K562 (cell line): ENCODE data around the gene KCNG4. TPM values are rescaled to one million over a fixed set of nuclear protein-coding genes. Genes with fewer than 3 reads are reported as not detected.
A peak's percentile ranks its signal among the peaks of the same experiment; 100 is the strongest.

Experiments
- ATAC-seq: fragments of 200-7000 bp; cut with Tn5 transposase; 3 replicates; pipeline ENCODE4 v1.9.1; 2020; ENCODE audit warnings: moderate library complexity
- BruUV-seq: library from RNA; stranded (reverse); fragments of 400-500 nt; replicated peaks from 2 replicates; lab custom pipeline; 2021; lab: Mats Ljungman, UMichigan
- CTCF ChIA-PET: fragments of 300-600 bp; formaldehyde crosslinking; extraction: SDS; loops from one replicate; lab custom pipeline; 2021; ENCODE audit warnings: low intra/inter-chr PET ratio; lab: Yijun Ruan, JAX
- POLR2A ChIA-PET: fragments of 300-600, 350-650 bp; sonication (Branson Sonifier 250); formaldehyde crosslinking; extraction: SDS; loops from one replicate; lab custom pipeline; 2021; ENCODE audit warnings: antibody characterized with exemption, inconsistent platforms; lab: Yijun Ruan, JAX
- DNase-seq, 4 experiments: peaks; one replicate each; pipeline versions ENCODE4 v3.0.0 to v3.0.0-alpha.2; 2011 to 2018; ENCODE audit warnings: low spot score in 3 of 4, mixed read lengths in 3 of 4; ENCODE audit errors: extremely low read depth in 1 of 4
- FAIRE-seq: peaks from 2 replicates; lab custom pipeline; 2011; peaks lifted over from hg19 to GRCh38; lab: Jason Lieb, UNC
- H2AFZ ChIP-seq: 2 replicates; pipeline ENCODE4 v1.6.0; 2011; ENCODE audit warnings: low read depth, low read length, control low read depth, inconsistent platforms
- H3K27ac ChIP-seq: fragments of 200-600 bp; 3 replicates; pipeline ENCODE4 v1.8.0; 2011; ENCODE audit warnings: low read depth, mild to moderate bottlenecking, control low read depth, inconsistent platforms, low read length, moderate library complexity, mixed read lengths; ENCODE audit errors: extremely low read depth
- H3K27me3 ChIP-seq, 2 experiments: fragments of 300-600 bp in 1 of 2; 2 replicates in 1 of 2; 3 replicates in 1 of 2; pipeline versions ENCODE4 v1.6.0 to v1.8.0; 2011; ENCODE audit warnings: inconsistent platforms in 2 of 2, low read length in 2 of 2, mild to moderate bottlenecking in 1 of 2, mixed read lengths in 1 of 2, moderate library complexity in 1 of 2; ENCODE audit not compliant: control insufficient read depth in 2 of 2, insufficient read depth in 2 of 2
- H3K36me3 ChIP-seq: fragments of 300-600 bp; 3 replicates; pipeline ENCODE4 v1.8.0; 2011; ENCODE audit warnings: mild to moderate bottlenecking, low read length, inconsistent platforms; ENCODE audit not compliant: control insufficient read depth, insufficient read depth
- H3K4me1 ChIP-seq, 2 experiments: fragments of 200-600 bp in 1 of 2; replicated peaks in 1 of 2; 2 replicates in 1 of 2; 3 replicates in 1 of 2; pipeline versions ENCODE4 v1.5.1 to v1.8.0; 2011; ENCODE audit warnings: inconsistent platforms in 2 of 2, low read length in 2 of 2, mild to moderate bottlenecking in 1 of 2, mixed read lengths in 1 of 2, moderate library complexity in 1 of 2; ENCODE audit not compliant: control insufficient read depth in 2 of 2, insufficient read depth in 2 of 2
- H3K4me2 ChIP-seq: 2 replicates; pipeline ENCODE4 v1.6.1; 2011; ENCODE audit warnings: low read length, control low read depth, inconsistent platforms, mixed read lengths; ENCODE audit not compliant: insufficient read depth
- H3K4me3 ChIP-seq: fragments of 200-600 bp; sonication (generic), shearing (Covaris generic); 2 replicates; pipeline ENCODE4 v1.5.1; 2016; ENCODE audit warnings: control low read depth, inconsistent platforms
- H3K79me2 ChIP-seq: fragments of 200-600 bp; 3 replicates; pipeline ENCODE4 v1.8.0; 2011; ENCODE audit warnings: low read length, inconsistent platforms; ENCODE audit not compliant: control insufficient read depth, insufficient read depth
- H3K9ac ChIP-seq, 2 experiments: 2 replicates each; pipeline versions ENCODE4 v1.6.0 to v1.6.1; 2011; ENCODE audit warnings: low read depth in 2 of 2, low read length in 2 of 2, control low read depth in 1 of 2, inconsistent platforms in 1 of 2, mild to moderate bottlenecking in 1 of 2, mixed read lengths in 1 of 2; ENCODE audit not compliant: insufficient read depth in 1 of 2
- H3K9me1 ChIP-seq: one replicate; pipeline ENCODE4 v1.6.0; 2011; ENCODE audit warnings: inconsistent platforms, mild to moderate bottlenecking, low read length, moderate library complexity; ENCODE audit not compliant: control insufficient read depth, insufficient read depth
- H3K9me3 ChIP-seq: replicated peaks from 2 replicates; pipeline ENCODE4 v1.5.1; 2011; ENCODE audit warnings: low read depth, low read length, inconsistent platforms; ENCODE audit not compliant: control insufficient read depth, insufficient read depth
- H4K20me1 ChIP-seq: replicated peaks from 2 replicates; pipeline ENCODE4 v1.6.1; 2011; ENCODE audit warnings: low read length, inconsistent platforms, mixed read lengths; ENCODE audit not compliant: control insufficient read depth, insufficient read depth
- CBFA2T3 ChIP-seq: fragments of 450-650 bp; IDR thresholded peaks from 2 replicates; pipeline ENCODE4 v1.6.1; 2017
- EGR1 ChIP-seq: fragments of 450-650 bp; conservative IDR thresholded peaks from 2 replicates; pipeline ENCODE4 v1.6.1; 2017; ENCODE audit warnings: mild to moderate bottlenecking
- ESRRB ChIP-seq: fragments of 250-450 bp; sonication (Bioruptor Pico); IDR thresholded peaks from 2 replicates; pipeline ENCODE4 v1.5.0; 2020; ENCODE audit warnings: mild to moderate bottlenecking, moderate library complexity, borderline replicate concordance
- HIVEP1 ChIP-seq: fragments of 250-450 bp; sonication (Bioruptor Pico); IDR thresholded peaks from 2 replicates; pipeline ENCODE4 v1.4.0; 2020; ENCODE audit warnings: mild to moderate bottlenecking
- PHF21A ChIP-seq: fragments of 450-650 bp; IDR thresholded peaks from 2 replicates; pipeline ENCODE4 v1.6.1; 2017; ENCODE audit warnings: low read depth, borderline replicate concordance
- SRSF9 ChIP-seq: fragments of 200-400 bp; formaldehyde crosslinking; IDR thresholded peaks from 2 replicates; pipeline ENCODE4 v1.6.1; 2017; ENCODE audit warnings: low read depth, low read length, borderline replicate concordance
- WGBS: fragments of 100-300 bp; shearing (Covaris generic); methylation state at CpG from one replicate; pipeline ENCODE4 v1.1.6; 2016; ENCODE audit warnings: low coverage, mixed read lengths; ENCODE audit not compliant: insufficient coverage; ENCODE audit errors: missing lambda C conversion rate; 5-methylcytosine and 5-hydroxymethylcytosine counted together
- in situ Hi-C: fragments of 300-500 bp; cut with MboI; formaldehyde crosslinking; loops from 4 replicates; pipeline ENCODE4 v1.15.0; 2018; ENCODE audit warnings: inconsistent platforms, mixed read lengths
- intact Hi-C: fragments of 100-400 bp; cut with micrococcal nuclease; formaldehyde crosslinking; loops from 2 replicates; pipeline ENCODE4 v1.14.2; 2022
- polyA plus RNA-seq, 8 experiments: library from polyadenylated mRNA; depleted of rRNA in 4 of 8; stranded (reverse) in 5 of 8; unstranded in 3 of 8; fragments of >200 nt; fragmentation: Nextera tagmentation in 2 of 8; fragmentation: Illumina TruSeq in 1 of 8; extraction: Ambion mirVana in 2 of 8; extraction: Trizol in 1 of 8; gene quantifications; 2 replicates each; pipeline versions ENCODE4 v1.2.1 to v1.2.3, GENCODE V29; 2011 to 2014; ENCODE audit warnings: inconsistent platforms in 1 of 8, missing spikeins in 1 of 8
- total RNA-seq, 7 experiments: library from RNA; depleted of rRNA in 6 of 7; stranded (reverse); fragments of >200 nt in 6 of 7; fragmentation: Illumina TruSeq in 2 of 7; extraction: Trizol in 2 of 7; gene quantifications; 2 replicates each; pipeline versions ENCODE4 v1.2.1 to v1.2.3, GENCODE V29; 2011 to 2021; ENCODE audit warnings: low replicate concordance in 1 of 7
- TF ChIP-seq, protein P1 (sequence below), 2 experiments: fragments of 450-650 bp; formaldehyde crosslinking in 1 of 2; IDR thresholded peaks; 2 replicates each; pipeline versions ENCODE4 v1.4.0 to v1.6.1; 2014 to 2020; ENCODE audit warnings: mild to moderate bottlenecking in 2 of 2, borderline replicate concordance in 1 of 2, low read depth in 1 of 2

The KCNG4 gene
- total and polyA plus RNA-seq, 9 of the 15 experiments (the other 6 are each of a cell fraction or from before 2014, with no cell fraction given): not detected

DNA sequence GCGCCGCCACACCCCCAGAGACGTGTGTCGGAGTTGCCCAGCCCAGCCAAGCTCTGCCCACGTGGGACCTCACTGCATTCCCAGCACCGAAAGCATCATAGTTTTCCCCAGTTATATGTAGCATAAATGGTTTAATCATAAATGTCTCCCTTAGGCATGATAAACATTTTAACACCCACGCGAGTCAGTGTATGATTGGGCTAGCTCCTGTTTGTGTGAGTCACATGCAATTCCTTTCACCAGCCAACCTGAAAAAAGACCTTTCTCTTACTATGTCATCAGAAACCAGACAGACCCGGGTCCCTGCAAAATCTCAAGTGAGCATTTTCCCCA, 62.1 kb downstream of the KCNG4 start:
- TF ChIP-seq CBFA2T3: no peak
- TF ChIP-seq EGR1: peak; percentile 59
- TF ChIP-seq ESRRB (CRISPR knock-in tag): no peak
- TF ChIP-seq HIVEP1: no peak
- TF ChIP-seq SRSF9: no peak
- TF ChIP-seq, protein P1, sequence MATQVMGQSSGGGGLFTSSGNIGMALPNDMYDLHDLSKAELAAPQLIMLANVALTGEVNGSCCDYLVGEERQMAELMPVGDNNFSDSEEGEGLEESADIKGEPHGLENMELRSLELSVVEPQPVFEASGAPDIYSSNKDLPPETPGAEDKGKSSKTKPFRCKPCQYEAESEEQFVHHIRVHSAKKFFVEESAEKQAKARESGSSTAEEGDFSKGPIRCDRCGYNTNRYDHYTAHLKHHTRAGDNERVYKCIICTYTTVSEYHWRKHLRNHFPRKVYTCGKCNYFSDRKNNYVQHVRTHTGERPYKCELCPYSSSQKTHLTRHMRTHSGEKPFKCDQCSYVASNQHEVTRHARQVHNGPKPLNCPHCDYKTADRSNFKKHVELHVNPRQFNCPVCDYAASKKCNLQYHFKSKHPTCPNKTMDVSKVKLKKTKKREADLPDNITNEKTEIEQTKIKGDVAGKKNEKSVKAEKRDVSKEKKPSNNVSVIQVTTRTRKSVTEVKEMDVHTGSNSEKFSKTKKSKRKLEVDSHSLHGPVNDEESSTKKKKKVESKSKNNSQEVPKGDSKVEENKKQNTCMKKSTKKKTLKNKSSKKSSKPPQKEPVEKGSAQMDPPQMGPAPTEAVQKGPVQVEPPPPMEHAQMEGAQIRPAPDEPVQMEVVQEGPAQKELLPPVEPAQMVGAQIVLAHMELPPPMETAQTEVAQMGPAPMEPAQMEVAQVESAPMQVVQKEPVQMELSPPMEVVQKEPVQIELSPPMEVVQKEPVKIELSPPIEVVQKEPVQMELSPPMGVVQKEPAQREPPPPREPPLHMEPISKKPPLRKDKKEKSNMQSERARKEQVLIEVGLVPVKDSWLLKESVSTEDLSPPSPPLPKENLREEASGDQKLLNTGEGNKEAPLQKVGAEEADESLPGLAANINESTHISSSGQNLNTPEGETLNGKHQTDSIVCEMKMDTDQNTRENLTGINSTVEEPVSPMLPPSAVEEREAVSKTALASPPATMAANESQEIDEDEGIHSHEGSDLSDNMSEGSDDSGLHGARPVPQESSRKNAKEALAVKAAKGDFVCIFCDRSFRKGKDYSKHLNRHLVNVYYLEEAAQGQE (IDR thresholded peaks at IDR 0.05; ENCODE audit: borderline replicate concordance): no peak
- TF ChIP-seq, protein P1 (CRISPR knock-in tag; IDR thresholded peaks at IDR 0.05; ENCODE audit: low read depth): no peak
- no peak for TF ChIP-seq PHF21A
- Histone ChIP-seq H3K4me3 (no peak overlapping the region), H3K4me1 (peaks cover 7 to 42% of the 10 kb centered on the region in 2 experiments; a peak in 3 of 5 replicates), H3K27ac (no peak overlapping the region; the same call in 2 of the 3 replicates), H3K9me3 (no peaks in the 10 kb centered on the region), H3K9me1 (no peaks in the 10 kb centered on the region), H3K9ac (peak overlapping the region in 1 of 2 experiments; percentile 66; a peak in 2 of 4 replicates), H2AFZ (no peak overlapping the region), H3K36me3 (peaks cover 52% of the 10 kb centered on the region; the same call in 2 of the 3 replicates), H3K79me2 (no peaks in the 10 kb centered on the region), H3K27me3 (peaks cover 3 to 9% of the 10 kb centered on the region in 2 experiments; a peak in 3 of 5 replicates), H3K4me2 (no peak overlapping the region), H4K20me1 (peaks cover 20% of the 10 kb centered on the region)
- BruUV-seq: no TSS peak
- FAIRE-seq (no peak), ATAC-seq (no peak), DNase-seq (no peak)
- in situ Hi-C loops: no loop called here
- ChIA-PET CTCF (interaction anchor here (1.0 kb wide), 1 partner anchor 37 kb away, joined by 3 read pairs; no protein-coding TSS in a partner anchor), POLR2A (interaction anchor here (0.7 to 1.7 kb wide), 3 partner anchors 9 to 133 kb away, joined by 3 to 8 read pairs (median 4); partner anchors contain the start of gene TAF1C)
- WGBS: 63% methylated on average over 9 of the region's 9 CpGs
- intact Hi-C loops: loop anchor here (5.0 kb wide), 1 partner anchor 220 kb away; no protein-coding TSS in a partner anchor
